ENCODE measurements around the gene LAPTM4A. TPM values are rescaled to one million over a fixed set of nuclear protein-coding genes. Genes with fewer than 3 reads are reported as not detected.
"Not testable (repeated sequence)": the region's sequence is repeated elsewhere in the genome, so short reads cannot be mapped to it uniquely, and the experiment has no call there.

The LAPTM4A gene
- 100 to 1,000 TPM; 199 to 230 TPM for total RNA-seq
- long read RNA-seq, donor 1, transcript LAPTM4A-201 (7 exons, 1,765 nt) = major isoform, 135 of 148 reads
- long read RNA-seq, donor 1, partial matches to known transcripts = 4 of 148 reads
- long read RNA-seq, donor 1, other reads (novel, unspliced or antisense) = 9 of 148 reads
- long read RNA-seq, donor 2, transcript LAPTM4A-201 (7 exons, 1,765 nt) = major isoform, 723 of 751 reads
- long read RNA-seq, donor 2, partial matches to known transcripts = 9 of 751 reads
- long read RNA-seq, donor 2, other reads (novel, unspliced or antisense) = 19 of 751 reads

GRCh38 chr2:20051532-20052228 lies at the start of gene LAPTM4A:
LAPTM4A (minus strand) TSS chr2:20051628; CDS start chr2:20051520, 108 bp downstream.
- intact Hi-C loops (cut with DNase I) = loop anchor here in 1 of 2 donors (5.0 kb wide), 1 partner anchor 41 kb away; no protein-coding TSS in a partner anchor
- peak; percentile 99 for DNase-seq (ENCODE audit: low spot score)

GRCh38 chr2:20100711-20101110 lies 49.3 kb upstream of the LAPTM4A start:
- intact Hi-C loops (cut with DNase I) = no loop called here

GRCh38 chr2:20099780-20100179 lies 48.4 kb upstream of the LAPTM4A start:
- DNase-seq (ENCODE audit: low spot score) = no peak
- intact Hi-C loops (cut with DNase I) = loop anchor here in 1 of 2 donors (5.0 kb wide), 1 partner anchor 87 kb away; the partner anchor contains the start of gene MATN3

More at GRCh38 chr2:20100711-20101110, 49.3 kb upstream of the LAPTM4A start:
- no peak for DNase-seq (ENCODE audit: low spot score)

GRCh38 chr2:20097889-20098714 lies 46.7 kb upstream of the LAPTM4A start:
- intact Hi-C loops (cut with DNase I) = loop anchor here (2.0 to 5.0 kb wide), 2 partner anchors 81 to 86 kb away; partner anchors contain the start of gene MATN3 (in 1 of the 2)

GRCh38 chr2:20095469-20095868 lies 44.0 kb upstream of the LAPTM4A start:
- intact Hi-C loops (cut with DNase I) = loop anchor here in 1 of 2 donors (5.0 kb wide), 1 partner anchor 83 kb away; the partner anchor contains the start of gene MATN3
- no peak for DNase-seq (ENCODE audit: low spot score)

More at GRCh38 chr2:20097889-20098714, 46.7 kb upstream of the LAPTM4A start:
- DNase-seq (ENCODE audit: low spot score) = peak; percentile 94

GRCh38 chr2:20094955-20095354 lies 43.5 kb upstream of the LAPTM4A start:
- DNase-seq (ENCODE audit: low spot score) = no peak
- intact Hi-C loops (cut with DNase I) = loop anchor here (5.0 kb wide), 2 partner anchors 43 to 83 kb away; partner anchors contain the start of genes LAPTM4A (in 1 of the 2) and MATN3 (in 1 of the 2)

GRCh38 chr2:20094142-20094755 lies 42.8 kb upstream of the LAPTM4A start:
- no peak for DNase-seq (ENCODE audit: low spot score)
- intact Hi-C loops (cut with DNase I) = loop anchor here in 1 of 2 donors (5.0 kb wide), 1 partner anchor 42 kb away; the partner anchor contains the start of gene LAPTM4A

GRCh38 chr2:20093263-20094141 lies 42.1 kb upstream of the LAPTM4A start:
- DNase-seq (ENCODE audit: low spot score) = no peak
- intact Hi-C loops (cut with DNase I) = loop anchor here in 1 of 2 donors (5.0 kb wide), 1 partner anchor 41 kb away; the partner anchor contains the start of gene LAPTM4A

GRCh38 chr2:20092901-20093235 lies 41.4 kb upstream of the LAPTM4A start:
- intact Hi-C loops (cut with DNase I) = loop anchor here in 1 of 2 donors (5.0 kb wide), 1 partner anchor 41 kb away; the partner anchor contains the start of gene LAPTM4A

GRCh38 chr2:20092226-20092900 lies 40.9 kb upstream of the LAPTM4A start:
- intact Hi-C loops (cut with DNase I) = loop anchor here in 1 of 2 donors (5.0 kb wide), 1 partner anchor 40 kb away; the partner anchor contains the start of gene LAPTM4A
- DNase-seq (ENCODE audit: low spot score) = no peak

More at GRCh38 chr2:20092901-20093235, 41.4 kb upstream of the LAPTM4A start:
- DNase-seq (ENCODE audit: low spot score) = no peak

- intact Hi-C loops (cut with DNase I) = loop anchor here in 1 of 2 donors (5.0 kb wide), 1 partner anchor 39 kb away; the partner anchor contains the start of gene LAPTM4A
- no peak for DNase-seq (ENCODE audit: low spot score)
Measured at GRCh38 chr2:20091305-20091991, 40.0 kb upstream of the LAPTM4A start.

GRCh38 chr2:20089715-20090464 lies 38.5 kb upstream of the LAPTM4A start:
- intact Hi-C loops (cut with DNase I) = loop anchor here in 1 of 2 donors (5.0 kb wide), 1 partner anchor 38 kb away; the partner anchor contains the start of gene LAPTM4A
- DNase-seq (ENCODE audit: low spot score) = no peak

- intact Hi-C loops (cut with DNase I); DNase-seq (ENCODE audit: low spot score): not testable (repeated sequence)
Measured at GRCh38 chr2:20085909-20086308, 34.5 kb upstream of the LAPTM4A start.

- DNase-seq (ENCODE audit: low spot score); intact Hi-C loops (cut with DNase I): not testable (repeated sequence)
Measured at GRCh38 chr2:20082812-20083211, 31.4 kb upstream of the LAPTM4A start.

- intact Hi-C loops (cut with DNase I) = no loop called here
Measured at GRCh38 chr2:20081841-20082240, 30.4 kb upstream of the LAPTM4A start.

More at GRCh38 chr2:20081841-20082240, 30.4 kb upstream of the LAPTM4A start:
- DNase-seq (ENCODE audit: low spot score) = no peak
